Measurements from ENCODE around the gene EHD1. TPM values are rescaled to one million over a fixed set of nuclear protein-coding genes. Genes with fewer than 3 reads are reported as not detected.

The EHD1 gene
- total and polyA plus RNA-seq, 9 of the 15 experiments (the other 6 are each of a cell fraction or from before 2014, with no cell fraction given): 0.46 to 65.0 (median 16.4) TPM

DNA sequence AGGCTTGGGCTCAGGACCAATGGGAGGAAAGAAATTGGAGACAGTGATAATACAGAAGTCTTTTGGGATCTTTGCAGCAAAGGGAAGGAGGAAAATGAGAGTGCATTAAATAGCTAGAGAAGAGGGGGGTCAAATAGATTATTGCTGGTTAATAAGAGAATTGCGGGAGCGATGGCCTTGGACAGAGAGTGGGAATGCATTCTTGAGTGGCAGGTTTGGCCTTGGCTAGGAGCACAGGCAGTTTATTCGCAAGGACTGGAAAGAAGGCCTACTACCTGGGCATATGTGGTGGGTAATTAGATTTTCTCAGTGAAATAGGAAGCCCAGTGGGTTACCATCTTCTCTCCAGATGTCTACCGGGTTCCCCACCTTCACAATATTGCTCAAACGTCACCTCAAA lies 64.6 kb downstream of the EHD1 start:
- Histone ChIP-seq H2AFZ (ENCODE audit: low read depth, low read length) (no peak overlapping the region), H3K79me2 (ENCODE audit: control insufficient read depth, insufficient read depth, low read length) (peaks cover 15% of the 10 kb centered on the region), H3K4me2 (ENCODE audit: insufficient read depth, low read length) (no peak overlapping the region), H3K9ac (ENCODE audit: insufficient read depth in 1 of 2, low read depth in 2 of 2, low read length in 2 of 2) (no peak overlapping the region), H4K20me1 (replicated peaks; ENCODE audit: control insufficient read depth, insufficient read depth, low read length) (no peaks in the 10 kb centered on the region), H3K27me3 (ENCODE audit: control insufficient read depth in 2 of 2, insufficient read depth in 2 of 2, low read length in 2 of 2) (no peaks in the 10 kb centered on the region), H3K27ac (ENCODE audit: extremely low read depth, low read depth, low read length) (no peak overlapping the region), H3K9me1 (ENCODE audit: control insufficient read depth, insufficient read depth, low read length) (no peaks in the 10 kb centered on the region), H3K4me3 (no peak overlapping the region), H3K4me1 (replicated peaks in 1 of 2; ENCODE audit: control insufficient read depth in 2 of 2, insufficient read depth in 2 of 2, low read length in 2 of 2) (peaks cover 5 to 21% of the 10 kb centered on the region in 2 experiments), H3K9me3 (replicated peaks; ENCODE audit: control insufficient read depth, insufficient read depth, low read depth, low read length) (no peaks in the 10 kb centered on the region), H3K36me3 (ENCODE audit: control insufficient read depth, insufficient read depth, low read length) (peaks cover 7% of the 10 kb centered on the region; the same call in 1 of the 3 replicates)
- DNase-seq (ENCODE audit: extremely low read depth in 1 of 4, low spot score in 3 of 4): no peak
- POLR2A ChIA-PET: interaction anchor here (1.8 kb wide), 1 partner anchor 15 kb away, joined by 4 read pairs; no protein-coding TSS in a partner anchor
- no peak for FAIRE-seq
- intact Hi-C loops (cut with micrococcal nuclease) (no loop called here), in situ Hi-C loops (cut with MboI) (no loop called here)
- no TSS peak for BruUV-seq (replicated peaks)
- CTCF ChIA-PET (ENCODE audit: low intra/inter-chr PET ratio): no interaction called here
- no peak for ATAC-seq
- WGBS (ENCODE audit: insufficient coverage, low coverage, missing lambda C conversion rate): 72% methylated on average over 5 of the region's 5 CpGs
- TF ChIP-seq PTTG1 (tag; IDR thresholded peaks at IDR 0.05; ENCODE audit: low read depth) (no peak), ZNF431 (CRISPR knock-in tag; IDR thresholded peaks at IDR 0.05) (no peak), ELF4 (CRISPR knock-in tag; IDR thresholded peaks at IDR 0.05) (no peak), NR4A1 (CRISPR knock-in tag; IDR thresholded peaks at IDR 0.05) (no peak), NR4A1 (tag; IDR thresholded peaks at IDR 0.05) (no peak), EGR1 (conservative IDR thresholded peaks at IDR 0.05) (no peak), CHD7 (IDR thresholded peaks at IDR 0.05; ENCODE audit: low read depth, low read length) (no peak), HIVEP1 (CRISPR knock-in tag; IDR thresholded peaks at IDR 0.05) (no peak), ATF3 (IDR thresholded peaks at IDR 0.05) (no peak), ATF3 (CRISPR knock-in tag; conservative IDR thresholded peaks at IDR 0.05) (no peak), SMAD2 (IDR thresholded peaks at IDR 0.05; ENCODE audit: low read depth, low read length) (no peak), ZNF134 (CRISPR knock-in tag; conservative IDR thresholded peaks at IDR 0.05) (no peak), MTA3 (IDR thresholded peaks at IDR 0.05; ENCODE audit: borderline replicate concordance) (no peak)

Data from K562 (cell line).